Measurements from ENCODE around the gene RNF34.

RNF34 gene

DNA sequence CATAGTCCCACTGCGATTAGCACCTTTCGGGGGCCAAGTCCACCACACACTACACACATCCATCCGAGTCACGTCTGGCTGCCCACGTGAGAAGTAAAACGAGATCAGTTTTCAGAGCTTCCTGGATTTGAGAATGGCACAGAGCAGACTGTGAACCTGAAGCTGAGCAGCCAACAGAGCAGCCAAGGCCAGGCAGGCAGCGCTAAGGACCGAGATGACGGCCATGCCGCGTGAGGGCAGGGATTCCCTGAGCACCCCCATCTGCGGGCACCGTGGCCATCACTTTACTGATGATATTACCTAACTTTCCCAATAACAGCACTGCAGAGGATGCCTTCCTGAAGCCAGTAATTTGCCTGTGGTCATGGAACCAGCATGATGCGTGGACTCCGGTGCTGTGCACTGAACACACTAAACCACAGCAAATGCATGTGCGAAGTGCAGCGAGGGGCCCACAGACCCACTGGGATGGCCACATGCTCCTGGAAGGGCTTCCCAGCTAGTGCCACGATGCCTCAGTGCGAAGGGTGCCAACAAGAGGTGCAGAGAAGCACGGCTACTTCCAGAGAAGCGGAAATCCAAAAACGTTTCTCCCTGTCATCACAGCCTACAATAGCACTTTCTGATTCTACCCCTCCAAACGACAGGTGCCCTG is 56.0 kb downstream of the RNF34 start:
- H3K4me3 ChIP-seq = no peak overlapping the region
- TF ChIP-seq, protein P1, sequence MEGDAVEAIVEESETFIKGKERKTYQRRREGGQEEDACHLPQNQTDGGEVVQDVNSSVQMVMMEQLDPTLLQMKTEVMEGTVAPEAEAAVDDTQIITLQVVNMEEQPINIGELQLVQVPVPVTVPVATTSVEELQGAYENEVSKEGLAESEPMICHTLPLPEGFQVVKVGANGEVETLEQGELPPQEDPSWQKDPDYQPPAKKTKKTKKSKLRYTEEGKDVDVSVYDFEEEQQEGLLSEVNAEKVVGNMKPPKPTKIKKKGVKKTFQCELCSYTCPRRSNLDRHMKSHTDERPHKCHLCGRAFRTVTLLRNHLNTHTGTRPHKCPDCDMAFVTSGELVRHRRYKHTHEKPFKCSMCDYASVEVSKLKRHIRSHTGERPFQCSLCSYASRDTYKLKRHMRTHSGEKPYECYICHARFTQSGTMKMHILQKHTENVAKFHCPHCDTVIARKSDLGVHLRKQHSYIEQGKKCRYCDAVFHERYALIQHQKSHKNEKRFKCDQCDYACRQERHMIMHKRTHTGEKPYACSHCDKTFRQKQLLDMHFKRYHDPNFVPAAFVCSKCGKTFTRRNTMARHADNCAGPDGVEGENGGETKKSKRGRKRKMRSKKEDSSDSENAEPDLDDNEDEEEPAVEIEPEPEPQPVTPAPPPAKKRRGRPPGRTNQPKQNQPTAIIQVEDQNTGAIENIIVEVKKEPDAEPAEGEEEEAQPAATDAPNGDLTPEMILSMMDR (IDR thresholded peaks at IDR 0.05) = no peak
- no peak for DNase-seq (ENCODE audit: low spot score)
- H3K27ac ChIP-seq = no peak overlapping the region

DNA sequence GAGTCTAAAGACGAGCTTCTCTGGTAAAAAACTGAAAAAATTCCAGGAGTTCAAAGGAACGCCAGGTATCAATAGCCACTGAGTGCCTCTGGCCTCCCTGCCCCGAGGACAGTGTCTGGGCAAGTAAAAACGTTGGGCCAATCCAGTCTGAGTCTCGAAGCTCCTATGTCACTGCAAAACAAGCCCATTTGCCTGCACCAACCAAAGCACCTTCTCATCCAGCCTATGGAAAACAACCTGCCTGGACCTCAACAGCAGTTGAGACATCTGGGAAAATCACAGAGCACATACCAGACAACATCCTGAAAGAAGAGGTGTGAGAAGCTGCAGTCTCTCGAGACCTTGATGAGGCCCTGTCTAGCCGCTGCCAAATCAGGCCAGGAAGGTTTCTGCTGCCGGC is 56.6 kb downstream of the RNF34 start:
- no peak overlapping the region for H3K27ac ChIP-seq
- no peak for DNase-seq (ENCODE audit: low spot score)

DNA sequence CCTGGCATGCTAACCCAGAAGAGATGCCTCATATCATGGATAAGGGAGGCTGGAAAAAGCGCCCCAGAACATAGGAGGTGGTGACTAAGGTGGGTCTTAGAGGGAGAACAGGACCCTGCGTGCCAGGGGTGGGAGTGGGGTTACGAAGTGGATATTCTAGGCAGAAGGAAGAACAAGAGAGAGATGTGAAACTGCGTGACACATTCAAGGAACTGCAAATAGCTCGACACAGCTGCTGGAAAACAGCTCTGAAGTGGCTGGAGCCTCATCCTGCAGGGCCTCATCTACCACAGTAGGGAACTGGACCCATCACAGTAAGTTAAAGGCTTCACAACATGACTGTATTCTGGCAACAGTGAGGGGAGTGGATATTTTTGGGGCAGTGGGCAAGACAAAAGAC is 61.1 kb downstream of the RNF34 start:
- no peak overlapping the region for H3K4me3 ChIP-seq
- TF ChIP-seq, protein P1 (IDR thresholded peaks at IDR 0.05) = no peak
- DNase-seq (ENCODE audit: low spot score) = no peak
- H3K27ac ChIP-seq = no peak overlapping the region

More for the DNA sequence above, 56.6 kb downstream of the RNF34 start:
- TF ChIP-seq, protein P1 (IDR thresholded peaks at IDR 0.05) = no peak
- H3K4me3 ChIP-seq = no peak overlapping the region

DNA sequence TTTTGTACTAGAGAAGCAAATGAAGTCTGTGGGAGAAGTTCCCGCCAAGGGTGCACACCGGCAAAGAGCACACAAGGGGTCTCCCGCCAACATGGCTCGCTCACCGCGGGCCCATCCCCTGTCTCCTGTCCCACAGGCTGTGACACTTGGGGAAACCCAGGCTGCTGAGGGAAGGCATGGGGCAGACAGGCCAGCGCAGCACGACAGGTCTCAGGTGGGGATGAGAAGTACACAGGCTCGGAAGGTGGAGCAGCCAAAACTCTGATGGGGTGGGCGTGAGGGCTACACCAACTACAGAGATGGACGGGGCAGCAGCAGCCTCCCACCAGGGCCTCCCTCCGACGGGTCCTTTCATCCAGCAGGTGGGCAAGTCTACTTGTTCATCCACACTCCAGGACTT is 64.4 kb downstream of the RNF34 start:
- Histone ChIP-seq H3K4me3 (no peak overlapping the region), H3K27ac (no peak overlapping the region)
- DNase-seq (ENCODE audit: low spot score) = no peak
- TF ChIP-seq, protein P1 (IDR thresholded peaks at IDR 0.05) = no peak

DNA sequence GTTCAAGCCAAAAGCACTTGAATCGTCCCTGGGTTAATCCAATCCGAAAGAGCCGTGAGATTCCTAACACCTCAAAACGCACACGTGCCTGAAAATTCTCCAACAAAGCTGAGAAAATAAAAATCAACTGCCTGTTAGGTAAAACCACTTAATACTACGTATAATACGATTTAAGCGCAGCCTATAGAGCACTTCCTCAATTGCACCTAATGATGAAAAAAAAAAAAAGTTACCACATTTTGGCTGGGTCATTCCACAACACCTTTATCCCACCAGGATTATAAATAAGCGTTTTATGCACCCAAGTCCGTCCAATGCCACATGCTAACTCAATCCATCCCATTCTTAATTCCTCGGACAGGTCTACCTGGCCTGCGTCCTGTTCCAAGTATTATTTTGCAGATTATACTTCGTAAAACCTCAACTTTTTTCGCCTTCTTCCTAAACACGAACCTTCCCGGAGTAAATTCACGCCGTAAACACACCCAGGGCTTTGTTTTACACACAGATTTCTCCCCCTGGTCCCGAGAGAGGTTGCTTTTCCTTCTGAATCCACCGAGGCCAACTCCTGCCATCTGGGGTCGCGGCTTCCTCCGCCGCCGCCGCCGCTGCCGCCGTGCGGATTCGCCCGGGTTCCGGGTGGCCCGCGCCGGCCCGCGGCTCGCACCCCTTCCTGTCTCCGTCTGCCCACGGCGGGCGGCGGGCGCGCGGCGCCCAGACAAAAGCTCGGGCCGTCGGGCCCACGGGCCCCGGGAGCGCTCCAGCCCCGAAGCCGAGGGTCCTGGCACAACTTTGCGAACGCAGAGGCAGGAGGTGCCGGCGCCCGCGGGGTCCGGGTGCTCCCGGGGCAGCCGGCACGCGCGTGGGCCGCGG is 66.2 kb downstream of the RNF34 start:
- H3K27ac ChIP-seq = peak overlapping the region in 1 of 2 donors; percentile 90
- TF ChIP-seq, protein P1 (IDR thresholded peaks at IDR 0.05) = no peak
- no peak for DNase-seq (ENCODE audit: low spot score)
- peak overlapping the region; percentile 75 for H3K4me3 ChIP-seq

DNA sequence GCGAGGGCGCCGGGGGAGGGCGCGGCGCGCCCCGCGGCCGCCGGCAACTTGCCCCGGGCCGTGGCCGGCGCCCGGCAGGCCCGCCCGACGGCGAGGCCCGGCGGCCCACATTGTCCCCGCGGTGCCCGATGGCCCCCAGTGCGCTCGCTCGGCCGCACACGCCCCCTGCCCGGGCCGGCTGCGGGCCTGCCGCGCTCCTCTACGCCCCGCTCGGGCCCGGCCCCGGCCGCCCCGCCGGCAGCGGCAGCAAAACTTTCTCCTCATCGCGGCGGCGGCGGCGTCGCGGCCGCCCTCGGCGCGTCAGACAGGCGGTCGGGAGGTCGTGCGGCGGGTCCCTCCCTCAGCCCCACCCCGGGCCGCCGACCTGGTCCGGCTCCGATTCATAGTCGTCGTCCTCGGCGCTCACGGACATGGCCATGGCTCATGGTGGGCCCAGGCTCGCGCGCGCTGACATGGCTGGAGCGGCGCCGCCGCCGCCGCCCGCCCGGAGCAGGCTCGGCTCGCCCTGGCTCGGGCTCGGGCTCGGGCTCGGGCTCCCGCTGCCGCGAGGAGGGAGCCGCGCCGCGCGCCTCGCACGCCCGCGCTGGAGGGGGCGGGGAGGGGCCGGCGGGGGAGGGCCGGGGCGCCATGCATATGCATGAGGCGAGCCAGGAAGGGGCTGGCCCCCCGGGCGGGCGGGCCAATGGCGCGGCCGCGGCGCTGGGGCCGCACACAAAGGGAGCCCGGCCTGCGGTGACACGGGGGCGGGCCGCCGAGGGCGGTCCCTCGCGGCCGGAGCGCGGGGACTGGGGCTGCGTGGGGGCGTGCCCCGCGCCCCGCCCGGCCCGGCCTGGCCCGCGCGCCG is 67.1 kb downstream of the RNF34 start:
- Histone ChIP-seq H3K27ac (peak overlapping the region; percentile 69 to 90), H3K4me3 (peak overlapping the region; percentile 75)
- DNase-seq (ENCODE audit: low spot score) = peak; percentile 91
- TF ChIP-seq, protein P1 (IDR thresholded peaks at IDR 0.05) = no peak

Data from coronary artery (tissue), 2 donors.